Measurements from ENCODE around the gene FCHSD2.

GRCh38 chr11:73048446-73048845 lies 93.7 kb downstream of the FCHSD2 start:
- TF ChIP-seq SIN3A (IDR thresholded peaks at IDR 0.05; ENCODE audit: borderline replicate concordance, insufficient read depth, low read length) (no peak), POLR2AphosphoS5 (IDR thresholded peaks at IDR 0.05; ENCODE audit: low read depth, low read length) (no peak)

Data from PFSK-1 (cell line).